OCI-LY1 (cell line): ENCODE measurements around the gene ZNF827.

Experiments used
- H2AFZ ChIP-seq: fragments of 200-600 bp; sonication (generic), shearing (Covaris generic); 2 replicates; pipeline ENCODE4 v1.6.0; 2014; ENCODE audit warnings: antibody characterized with exemption, mild to moderate bottlenecking, low read length
- H3F3A ChIP-seq: fragments of 200-600 bp; sonication (generic), shearing (Covaris generic); 2 replicates; pipeline ENCODE4 v1.6.0; 2014; ENCODE audit warnings: mild to moderate bottlenecking, antibody characterized with exemption, low read length, moderate library complexity; ENCODE audit not compliant: insufficient read depth
- H3K27ac ChIP-seq: fragments of 200-600 bp; sonication (generic); 2 replicates; pipeline ENCODE4 v1.5.1; 2014; ENCODE audit warnings: low read length, mixed run types, mild to moderate bottlenecking, low read depth; ENCODE audit not compliant: poor library complexity, severe bottlenecking
- H3K27me3 ChIP-seq: fragments of 200-600 bp; sonication (generic); 2 replicates; pipeline ENCODE4 v1.6.0; 2014; ENCODE audit warnings: antibody characterized with exemption, mild to moderate bottlenecking, low read length, moderate library complexity; ENCODE audit not compliant: insufficient read depth
- H3K36me3 ChIP-seq: fragments of 200-600 bp; sonication (generic); 2 replicates; pipeline ENCODE4 v1.6.1; 2014; ENCODE audit warnings: mild to moderate bottlenecking, antibody characterized with exemption, low read length, moderate library complexity, mixed read lengths; ENCODE audit not compliant: insufficient read depth
- H3K4me1 ChIP-seq: fragments of 200-600 bp; sonication (generic); 2 replicates; pipeline ENCODE4 v1.5.1; 2014; ENCODE audit warnings: mild to moderate bottlenecking, low read length, moderate library complexity; ENCODE audit not compliant: insufficient read depth, severe bottlenecking
- H3K4me2 ChIP-seq: fragments of 200-600 bp; sonication (generic), shearing (Covaris generic); 2 replicates; pipeline ENCODE4 v1.6.1; 2014; ENCODE audit warnings: low read length
- H3K4me3 ChIP-seq: fragments of 200-600 bp; sonication (generic); 2 replicates; pipeline ENCODE4 v1.5.1; 2014; ENCODE audit warnings: low read length, low read depth, mild to moderate bottlenecking, mixed read lengths; ENCODE audit not compliant: poor library complexity, severe bottlenecking
- H3K79me2 ChIP-seq: fragments of 200-600 bp; shearing (Covaris generic); 2 replicates; pipeline ENCODE4 v1.6.1; 2016; ENCODE audit warnings: mixed run types, low read length, mixed read lengths; ENCODE audit not compliant: insufficient read depth
- H3K9ac ChIP-seq: fragments of 200-600 bp; sonication (generic), shearing (Covaris generic); 2 replicates; pipeline ENCODE4 v1.6.1; 2014; ENCODE audit warnings: mild to moderate bottlenecking, low read length, mixed read lengths
- H3K9me2 ChIP-seq: fragments of 200-600 bp; sonication (generic), shearing (Covaris generic); 2 replicates; pipeline ENCODE4 v1.6.1; 2014; ENCODE audit warnings: low read depth, mild to moderate bottlenecking, low read length, mixed read lengths
- H3K9me3 ChIP-seq: fragments of 200-600 bp; shearing (Covaris generic); 2 replicates; pipeline ENCODE4 v1.6.1; 2014; ENCODE audit warnings: low read length, mixed read lengths
- H4K20me1 ChIP-seq: fragments of 200-600 bp; sonication (generic), shearing (Covaris generic); 2 replicates; pipeline ENCODE4 v1.6.0; 2016; ENCODE audit warnings: mild to moderate bottlenecking, low read length; ENCODE audit not compliant: insufficient read depth
- CTCF ChIP-seq: fragments of 200-600 bp; sonication (generic), shearing (Covaris generic); IDR thresholded peaks from 2 replicates; pipeline ENCODE4 v1.5.1; 2017; ENCODE audit warnings: mild to moderate bottlenecking, antibody characterized with exemption, low read length, moderate library complexity, mixed read lengths
- EZH2 ChIP-seq: fragments of 200-600 bp; sonication (generic), shearing (Covaris generic); IDR thresholded peaks from 2 replicates; pipeline ENCODE4 v1.8.0; 2017; ENCODE audit warnings: borderline replicate concordance, mixed run types, mild to moderate bottlenecking, antibody characterized with exemption, low read length, moderate library complexity, mixed read lengths

The ZNF827 gene

DNA sequence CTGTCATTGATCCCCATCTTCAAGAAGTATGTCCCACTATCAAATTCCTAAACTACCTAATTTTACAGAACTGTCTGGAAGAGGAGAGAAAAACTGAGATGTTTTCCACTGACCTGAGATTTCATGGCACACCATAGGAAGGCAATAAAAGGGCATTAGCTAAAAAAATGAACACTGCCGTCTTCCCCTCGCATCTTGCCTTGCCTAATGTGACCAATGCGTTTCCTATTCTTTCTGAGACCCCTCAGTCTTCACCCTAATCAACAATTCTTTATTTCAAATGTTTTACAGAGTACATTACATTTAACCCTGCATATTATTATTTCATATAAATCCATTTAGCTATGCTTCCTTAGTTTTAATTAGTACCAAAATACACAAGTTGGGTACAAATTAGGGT lies 43.6 kb downstream of the ZNF827 start:
- no peak overlapping the region for H2AFZ ChIP-seq
- H3K27ac ChIP-seq = no peak overlapping the region
- H3K36me3 ChIP-seq = peaks cover 20% of the 10 kb centered on the region; the same call in 1 of the 2 replicates
- no peaks in the 10 kb centered on the region for H4K20me1 ChIP-seq
- no peaks in the 10 kb centered on the region for H3K27me3 ChIP-seq
- H3K4me3 ChIP-seq = no peak overlapping the region
- no peaks in the 10 kb centered on the region for H3K9me2 ChIP-seq
- no peak overlapping the region for H3K9ac ChIP-seq
- H3K4me1 ChIP-seq = peaks cover 45% of the 10 kb centered on the region
- H3K9me3 ChIP-seq = no peaks in the 10 kb centered on the region
- no peak overlapping the region for H3K4me2 ChIP-seq
- H3F3A ChIP-seq = no peaks in the 10 kb centered on the region
- TF ChIP-seq CTCF (no peak), EZH2 (no peak)
- H3K79me2 ChIP-seq = peaks cover 5% of the 10 kb centered on the region; the same call in 1 of the 2 replicates

GRCh38 chr4:145891958-145892357 lies 46.7 kb downstream of the ZNF827 start:
- peaks cover 12% of the 10 kb centered on the region; the same call in 1 of the 2 replicates for H3K36me3 ChIP-seq
- no peak overlapping the region for H3K9ac ChIP-seq
- H3K27me3 ChIP-seq = no peaks in the 10 kb centered on the region
- H3K9me2 ChIP-seq = no peaks in the 10 kb centered on the region
- no peak overlapping the region for H3K4me3 ChIP-seq
- peaks cover 5% of the 10 kb centered on the region; the same call in 1 of the 2 replicates for H3K79me2 ChIP-seq
- peak; percentile 76 for TF ChIP-seq CTCF
- no peak for TF ChIP-seq EZH2
- no peaks in the 10 kb centered on the region; the same call in 1 of the 2 replicates for H3F3A ChIP-seq
- no peaks in the 10 kb centered on the region for H3K9me3 ChIP-seq
- H3K27ac ChIP-seq = peak overlapping the region; percentile 73
- no peak overlapping the region for H2AFZ ChIP-seq
- no peak overlapping the region for H3K4me2 ChIP-seq
- no peaks in the 10 kb centered on the region for H4K20me1 ChIP-seq
- peaks cover 63% of the 10 kb centered on the region for H3K4me1 ChIP-seq

GRCh38 chr4:145890689-145891088 lies 47.9 kb downstream of the ZNF827 start:
- peak overlapping the region; percentile 73 for H3K27ac ChIP-seq
- peaks cover 67% of the 10 kb centered on the region for H3K4me1 ChIP-seq
- H2AFZ ChIP-seq = no peak overlapping the region
- peak overlapping the region; percentile 54 for H3K4me2 ChIP-seq
- TF ChIP-seq CTCF (no peak), EZH2 (no peak)
- peaks cover 21% of the 10 kb centered on the region for H3K36me3 ChIP-seq
- H3K9me3 ChIP-seq = no peaks in the 10 kb centered on the region
- peaks cover 5% of the 10 kb centered on the region; the same call in 1 of the 2 replicates for H3K79me2 ChIP-seq
- H3K9me2 ChIP-seq = no peaks in the 10 kb centered on the region
- H3K4me3 ChIP-seq = peak overlapping the region; percentile 24
- H3K9ac ChIP-seq = peak overlapping the region; percentile 36; the same call in 1 of the 2 replicates
- no peaks in the 10 kb centered on the region for H3K27me3 ChIP-seq
- no peaks in the 10 kb centered on the region; the same call in 1 of the 2 replicates for H3F3A ChIP-seq
- H4K20me1 ChIP-seq = no peaks in the 10 kb centered on the region
